Head of caudate nucleus (tissue), 42 donors: ENCODE results near the gene CACNA1I.
A peak's percentile ranks its signal among the peaks of the same experiment; 100 is the strongest.

Experiments used
- DNase-seq, 42 donors: peaks; one replicate each; pipeline versions ENCODE4 v3.0.0 to v3.0.0-alpha.2; 2020 to 2021; ENCODE audit warnings: mixed read lengths in 7 of 42
- intact Hi-C: fragments of 100-400 bp; cut with DNase I; formaldehyde crosslinking; loops from one replicate; pipeline ENCODE4 v1.15.0; 2022

CACNA1I gene

GRCh38 chr22:39718921-39719475, 148.4 kb downstream of the CACNA1I start:
- DNase-seq = peak in 4 of 42 donors; percentile 6 to 27 (median 16)
- intact Hi-C loops = no loop called here

- intact Hi-C loops = no loop called here
- peak in 6 of 42 donors; percentile 4 to 23 (median 16) for DNase-seq
Measured at GRCh38 chr22:39719559-39720450, 149.3 kb downstream of the CACNA1I start.

- intact Hi-C loops = no loop called here
- DNase-seq = peak in 6 of 42 donors; percentile 8 to 27 (median 12)
Measured at GRCh38 chr22:39721206-39722031, 150.9 kb downstream of the CACNA1I start.

DNA sequence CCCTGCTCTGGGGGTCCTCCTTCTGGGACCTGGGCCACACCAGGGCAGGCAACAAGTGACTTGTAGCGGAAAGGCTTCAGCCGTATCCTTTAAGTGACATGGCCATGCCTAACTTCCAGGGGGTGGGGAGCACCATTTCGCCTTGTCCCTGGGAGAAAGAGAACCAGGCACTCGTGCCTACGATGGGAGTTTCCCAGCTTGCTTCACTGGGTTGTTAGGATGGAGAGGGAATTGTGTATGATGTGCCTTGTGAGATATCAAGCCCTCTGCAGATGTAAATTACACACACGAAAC, 151.4 kb downstream of the CACNA1I start:
- DNase-seq = peak in 3 of 42 donors; percentile 1 to 6 (median 1)
- intact Hi-C loops = no loop called here

DNA sequence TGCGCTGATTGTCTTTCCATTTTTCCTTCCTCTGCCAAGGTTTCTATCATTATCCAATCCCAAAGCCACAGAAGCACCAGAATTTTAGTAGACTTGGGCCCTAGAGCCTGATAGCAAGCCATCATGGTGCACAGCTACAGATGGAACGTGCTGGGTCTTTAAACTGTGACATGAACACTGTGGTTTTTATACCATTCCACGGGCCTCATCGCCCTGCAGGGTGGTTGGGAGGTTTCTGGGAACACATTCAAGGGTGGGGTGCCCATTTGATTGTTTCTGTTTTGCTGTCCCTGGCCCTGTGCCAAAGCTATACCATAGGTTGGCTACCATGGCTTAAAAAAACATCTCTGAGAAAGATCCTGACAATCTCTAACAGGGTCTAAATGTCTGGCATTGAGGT, 151.9 kb downstream of the CACNA1I start:
- DNase-seq = peak in 2 of 42 donors; percentile 3 to 15
- intact Hi-C loops = no loop called here

GRCh38 chr22:39723463-39723862, 152.9 kb downstream of the CACNA1I start:
- DNase-seq = peak in 3 of 42 donors; percentile 3 to 8 (median 6)
- intact Hi-C loops = no loop called here

DNA sequence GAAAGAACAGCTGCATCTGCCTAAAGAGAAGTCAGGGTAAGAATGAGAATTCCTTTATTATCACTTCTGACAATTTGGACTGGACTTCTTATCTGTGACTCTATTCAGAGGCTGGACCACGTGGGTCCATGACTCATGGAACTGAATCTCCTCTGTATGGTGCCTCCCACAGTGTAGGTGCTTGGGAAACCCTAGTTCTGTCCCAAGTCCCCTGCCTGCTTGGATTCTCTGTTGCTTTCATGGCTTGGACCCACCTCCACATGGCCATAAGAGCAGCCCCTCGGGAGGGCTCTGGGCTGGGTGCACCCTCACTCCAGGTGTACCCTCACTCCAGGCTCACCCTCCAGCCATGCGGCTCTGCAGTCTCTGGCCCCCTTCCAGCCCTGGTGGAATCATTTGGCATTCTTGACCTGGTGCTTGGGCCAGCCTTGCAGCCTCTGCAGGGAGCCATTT, 153.4 kb downstream of the CACNA1I start:
- DNase-seq = peak in 3 of 42 donors; percentile 4 to 31 (median 10)

GRCh38 chr22:39724390-39724789, 153.8 kb downstream of the CACNA1I start:
- intact Hi-C loops = no loop called here
- peak in 2 of 42 donors; percentile 2 to 4 for DNase-seq

More for the DNA sequence above, 153.4 kb downstream of the CACNA1I start:
- intact Hi-C loops = no loop called here

- DNase-seq = peak in 3 of 42 donors; percentile 2 to 13 (median 7)
- intact Hi-C loops = no loop called here
Measured at GRCh38 chr22:39724857-39725256, 154.3 kb downstream of the CACNA1I start.

- intact Hi-C loops = no loop called here
- DNase-seq = peak in 4 of 42 donors; percentile 9 to 18 (median 16)
Measured at GRCh38 chr22:39725351-39726035, 154.9 kb downstream of the CACNA1I start.

- peak in 3 of 42 donors; percentile 6 to 41 (median 34) for DNase-seq
- intact Hi-C loops = no loop called here
Measured at GRCh38 chr22:39727541-39727940, 157.0 kb downstream of the CACNA1I start.

GRCh38 chr22:39728236-39728860, 157.8 kb downstream of the CACNA1I start:
- peak in 2 of 42 donors; percentile 6 to 13 for DNase-seq
- intact Hi-C loops = no loop called here

- intact Hi-C loops = no loop called here
- peak in 2 of 42 donors; percentile 16 to 26 for DNase-seq
Measured at GRCh38 chr22:39729141-39729934, 158.8 kb downstream of the CACNA1I start.

DNA sequence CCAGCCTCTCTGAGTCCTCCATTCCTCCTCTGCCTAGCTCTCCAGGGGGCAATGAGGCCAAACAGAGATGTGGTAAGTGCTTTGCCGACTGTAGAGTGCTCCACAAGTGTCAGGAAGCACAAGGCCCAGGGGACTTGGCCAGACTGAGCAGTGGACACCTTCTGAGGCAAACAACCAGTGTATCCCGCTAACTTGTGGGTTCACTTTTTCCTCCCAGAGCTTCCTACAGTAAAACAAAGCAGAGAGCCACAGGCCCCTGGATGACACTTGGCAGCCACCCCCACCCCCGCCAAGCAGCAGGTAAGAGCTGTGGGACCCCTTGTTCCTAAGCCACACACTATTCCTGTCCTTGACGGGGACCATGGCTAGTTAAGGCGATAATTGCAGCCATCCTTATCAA, 160.9 kb downstream of the CACNA1I start:
- DNase-seq = no peak
- intact Hi-C loops = no loop called here

GRCh38 chr22:39731881-39732555, 161.5 kb downstream of the CACNA1I start:
- intact Hi-C loops = no loop called here
- no peak for DNase-seq

DNA sequence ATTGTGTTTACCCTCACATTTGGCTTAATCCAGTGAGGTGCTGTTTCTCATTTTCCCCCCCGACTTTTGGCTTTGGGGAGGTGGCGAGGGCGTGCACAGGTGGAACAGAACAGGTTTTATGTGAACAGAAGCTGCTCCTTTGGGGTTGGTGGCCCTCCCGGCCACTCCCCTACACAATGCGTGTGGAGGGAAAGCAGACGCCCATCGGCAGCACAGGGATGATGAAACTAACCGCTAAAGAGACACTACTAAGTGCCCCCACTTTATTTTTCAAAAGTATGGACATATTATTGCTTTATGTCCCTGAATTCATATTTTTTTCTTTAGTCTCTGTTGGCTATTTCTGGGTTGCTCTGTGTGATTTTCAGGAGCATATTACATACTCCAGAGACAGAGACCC, 162.1 kb downstream of the CACNA1I start:
- DNase-seq = no peak
- intact Hi-C loops = no loop called here

DNA sequence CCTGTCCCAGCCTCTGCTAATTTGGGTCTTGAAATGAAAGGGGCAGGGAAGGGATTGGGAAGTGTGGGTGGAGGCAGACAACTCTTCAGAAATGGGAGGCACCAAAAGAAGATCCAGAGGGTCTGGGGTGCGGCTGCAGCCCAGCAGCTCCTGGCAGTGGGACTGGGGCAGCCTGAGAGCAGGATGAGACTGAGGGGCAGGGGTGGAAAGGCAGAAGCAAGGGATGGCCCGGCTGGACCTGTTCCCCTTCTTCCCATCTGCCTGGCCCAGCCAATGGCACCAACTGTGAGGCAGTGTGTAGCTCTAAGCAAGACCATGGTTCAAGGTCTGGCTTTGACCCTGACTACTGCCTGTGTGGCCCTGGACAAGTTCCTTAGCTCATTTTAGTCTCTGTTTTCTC, 162.6 kb downstream of the CACNA1I start:
- DNase-seq = no peak
- intact Hi-C loops = no loop called here
